Measurements from ENCODE around the gene BAAT.

GRCh38 chr9:101376111-101376848 lies 8.5 kb downstream of the BAAT start:
- TF ChIP-seq CTCF (IDR thresholded peaks at IDR 0.05) (no peak), POLR2A (IDR thresholded peaks at IDR 0.05) (no peak)
